WTC11 (cell line): ENCODE results near the gene GRM7. TPM values are rescaled to one million over a fixed set of nuclear protein-coding genes. Genes with fewer than 3 reads are reported as not detected.

Source experiments
- AR ChIP-seq: fragments of 250-450 bp; sonication (Bioruptor Pico); IDR thresholded peaks from 2 replicates; pipeline ENCODE4 v1.9.0; 2021; ENCODE audit warnings: mild to moderate bottlenecking
- ATF2 ChIP-seq: sonication (generic); formaldehyde crosslinking; IDR thresholded peaks from 2 replicates; pipeline ENCODE4 v1.8.1; 2022; ENCODE audit warnings: low read depth, missing genetic modification reagents, borderline replicate concordance
- FOXK1 ChIP-seq: sonication (generic); formaldehyde crosslinking; IDR thresholded peaks from 2 replicates; pipeline ENCODE4 v1.8.0; 2022; ENCODE audit warnings: mild to moderate bottlenecking, moderate library complexity, missing genetic modification reagents
- FOXP1 ChIP-seq: sonication (generic); formaldehyde crosslinking; IDR thresholded peaks from 2 replicates; pipeline ENCODE4 v1.8.0; 2022; ENCODE audit warnings: missing genetic modification reagents, mild to moderate bottlenecking, moderate library complexity, borderline replicate concordance
- NR2C2 ChIP-seq: sonication (generic); formaldehyde crosslinking; IDR thresholded peaks from 2 replicates; pipeline ENCODE4 v1.8.0; 2022; ENCODE audit warnings: mild to moderate bottlenecking, missing genetic modification reagents
- SOX15 ChIP-seq: fragments of 250-450 bp; sonication (Bioruptor Pico); IDR thresholded peaks from 2 replicates; pipeline ENCODE4 v1.9.0; 2021; ENCODE audit warnings: mild to moderate bottlenecking
- ZBTB43 ChIP-seq: sonication (generic); formaldehyde crosslinking; IDR thresholded peaks from 2 replicates; pipeline ENCODE4 v1.8.1; 2023; ENCODE audit warnings: mild to moderate bottlenecking, missing genetic modification reagents
- ZNF219 ChIP-seq: sonication (generic); formaldehyde crosslinking; IDR thresholded peaks from 2 replicates; pipeline ENCODE4 v1.8.0; 2023; ENCODE audit warnings: missing genetic modification reagents, mild to moderate bottlenecking, borderline replicate concordance
- ZNF416 ChIP-seq: fragments of 250-450 bp; sonication (Bioruptor Pico); IDR thresholded peaks from 2 replicates; pipeline ENCODE4 v1.9.0; 2021; ENCODE audit warnings: mild to moderate bottlenecking, inconsistent platforms
- total RNA-seq: library from RNA; stranded (reverse); gene quantifications from 3 replicates; pipeline ENCODE4 v1.2.3, GENCODE V29; 2021

GRM7 gene
- total RNA-seq, 1 experiment from 2014 or later: 0.42 TPM

GRCh38 chr3:7790141-7790540, 929.2 kb downstream of the GRM7 start (continued):
- TF ChIP-seq ZNF416 (CRISPR knock-in tag) (no peak), AR (CRISPR knock-in tag) (no peak), SOX15 (no peak), FOXP1 (CRISPR knock-in tag) (no peak), ZNF219 (CRISPR knock-in tag) (no peak), FOXK1 (CRISPR knock-in tag) (no peak), ZBTB43 (CRISPR knock-in tag) (no peak), ATF2 (CRISPR knock-in tag) (no peak), NR2C2 (no peak)
- TF ChIP-seq, all 79 proteins: peak for 0
